Activated CD8-positive, alpha-beta T cell treated with anti-CD3 and anti-CD28 coated beads for 36 hours (primary cell): ENCODE measurements around the gene POU2F3. TPM values are rescaled to one million over a fixed set of nuclear protein-coding genes. Genes with fewer than 3 reads are reported as not detected.

Experiments used
- ATAC-seq: fragments of 200-7000 bp; cut with Tn5 transposase; one replicate; pipeline ENCODE4 v1.10.0; 2021; ENCODE audit warnings: mild to moderate bottlenecking, moderate library complexity
- CTCF ChIA-PET: fragments of 350-600 bp; sonication (Branson Sonifier 250); formaldehyde crosslinking; loops from one replicate; lab custom pipeline; 2021; ENCODE audit warnings: antibody characterized with exemption; lab: Charles Lee
- POLR2A ChIA-PET: fragments of 350-600 bp; sonication (Branson Sonifier 250); formaldehyde crosslinking; loops from one replicate; lab custom pipeline; 2021; ENCODE audit warnings: antibody characterized with exemption; lab: Charles Lee
- DNase-seq: peaks from one replicate; pipeline ENCODE4 v3.0.0-alpha.2; 2020
- H3K27ac Mint-ChIP-seq: one replicate; pipeline ENCODE4 v1.8.0; 2021; ENCODE audit warnings: mild to moderate bottlenecking, mixed read lengths
- H3K27me3 Mint-ChIP-seq: one replicate; pipeline ENCODE4 v1.8.0; 2021; ENCODE audit warnings: mixed read lengths
- H3K36me3 Mint-ChIP-seq: one replicate; pipeline ENCODE4 v1.8.0; 2021; ENCODE audit warnings: low read depth, mixed read lengths
- H3K4me1 Mint-ChIP-seq: one replicate; pipeline ENCODE4 v1.8.0; 2021; ENCODE audit warnings: low read depth, mixed read lengths
- H3K4me3 Mint-ChIP-seq: one replicate; pipeline ENCODE4 v1.8.0; 2021; ENCODE audit warnings: mild to moderate bottlenecking, moderate library complexity, mixed read lengths
- H3K9me3 Mint-ChIP-seq: one replicate; pipeline ENCODE4 v1.8.0; 2021; ENCODE audit warnings: mixed read lengths
- CTCF ChIP-seq: fragments of 200-600 bp; IDR thresholded peaks from one replicate; pipeline ENCODE4 v1.8.0; 2022; ENCODE audit warnings: antibody characterized with exemption, mild to moderate bottlenecking
- intact Hi-C: fragments of 100-400 bp; cut with micrococcal nuclease; formaldehyde crosslinking; loops from one replicate; pipeline ENCODE4 v1.10.0; 2022
- total RNA-seq, 2 experiments: library from RNA; stranded (reverse); gene quantifications; one replicate each; pipeline ENCODE4 v1.2.3, GENCODE V29; 2021

POU2F3 gene
- total RNA-seq, 2 experiments from 2014 or later = not detected

GRCh38 chr11:120255519-120255866 is 15.6 kb downstream of the POU2F3 start:
- POLR2A ChIA-PET = interaction anchor here (0.7 kb wide), 1 partner anchor 284 kb away, joined by 3 read pairs; no protein-coding TSS in a partner anchor
- peaks cover 61% of the 10 kb centered on the region for H3K27me3 Mint-ChIP-seq
- DNase-seq (no peak), ATAC-seq (no peak)
- no peak overlapping the region for H3K4me3 Mint-ChIP-seq
- TF ChIP-seq CTCF = no peak
- intact Hi-C loops = no loop called here
- no peaks in the 10 kb centered on the region for H3K36me3 Mint-ChIP-seq
- peaks cover 7% of the 10 kb centered on the region for H3K4me1 Mint-ChIP-seq
- H3K27ac Mint-ChIP-seq = no peak overlapping the region
- CTCF ChIA-PET = interaction anchor here (1.3 kb wide), 1 partner anchor 47 kb away, joined by 4 read pairs; no protein-coding TSS in a partner anchor
- H3K9me3 Mint-ChIP-seq = no peaks in the 10 kb centered on the region

GRCh38 chr11:120256178-120256577 is 16.2 kb downstream of the POU2F3 start:
- Mint-ChIP-seq H3K27ac (no peak overlapping the region), H3K27me3 (peaks cover 56% of the 10 kb centered on the region), H3K4me1 (peaks cover 7% of the 10 kb centered on the region), H3K9me3 (no peaks in the 10 kb centered on the region), H3K4me3 (no peak overlapping the region), H3K36me3 (no peaks in the 10 kb centered on the region)
- intact Hi-C loops = no loop called here
- ChIA-PET CTCF (no interaction called here), POLR2A (no interaction called here)
- no peak for DNase-seq
- no peak for TF ChIP-seq CTCF
- ATAC-seq = no peak

- POLR2A ChIA-PET = no interaction called here
- no peak for TF ChIP-seq CTCF
Observed at GRCh38 chr11:120256779-120257178, 16.8 kb downstream of the POU2F3 start.

GRCh38 chr11:120257346-120257745 is 17.4 kb downstream of the POU2F3 start:
- Mint-ChIP-seq H3K36me3 (no peaks in the 10 kb centered on the region), H3K4me3 (no peak overlapping the region), H3K9me3 (no peaks in the 10 kb centered on the region), H3K4me1 (peaks cover 7% of the 10 kb centered on the region), H3K27me3 (peaks cover 52% of the 10 kb centered on the region), H3K27ac (no peak overlapping the region)
- DNase-seq = no peak
- intact Hi-C loops = no loop called here
- no peak for TF ChIP-seq CTCF
- ATAC-seq = no peak
- ChIA-PET CTCF (interaction anchor here (1.0 to 1.4 kb wide), 2 partner anchors 8 to 11 kb away, joined by 4 to 5 read pairs; no protein-coding TSS in a partner anchor), POLR2A (no interaction called here)

More at GRCh38 chr11:120256779-120257178, 16.8 kb downstream of the POU2F3 start:
- Mint-ChIP-seq H3K27ac (no peak overlapping the region), H3K36me3 (no peaks in the 10 kb centered on the region), H3K9me3 (no peaks in the 10 kb centered on the region), H3K4me3 (no peak overlapping the region), H3K4me1 (peaks cover 7% of the 10 kb centered on the region), H3K27me3 (peaks cover 53% of the 10 kb centered on the region)
- ATAC-seq (no peak), DNase-seq (no peak)
- CTCF ChIA-PET = no interaction called here
- intact Hi-C loops = no loop called here

GRCh38 chr11:120258661-120259060 is 18.7 kb downstream of the POU2F3 start:
- Mint-ChIP-seq H3K9me3 (no peaks in the 10 kb centered on the region), H3K27ac (no peak overlapping the region), H3K36me3 (no peaks in the 10 kb centered on the region), H3K27me3 (peaks cover 54% of the 10 kb centered on the region), H3K4me3 (no peak overlapping the region), H3K4me1 (peaks cover 7% of the 10 kb centered on the region)
- no peak for DNase-seq
- no peak for ATAC-seq
- intact Hi-C loops = no loop called here
- no peak for TF ChIP-seq CTCF
- POLR2A ChIA-PET = no interaction called here
- CTCF ChIA-PET = interaction anchor here (0.7 to 1.8 kb wide), 6 partner anchors 10 to 44 kb away, joined by 3 to 7 read pairs (median 4); no protein-coding TSS in a partner anchor
